OCI-LY3 (cell line): ENCODE results near the gene CLEC16A.

Experiments used
- H2AFZ ChIP-seq: fragments of 200-600, 300-600 bp; shearing (Covaris generic); 2 replicates; pipeline ENCODE4 v1.6.0; 2014; ENCODE audit warnings: antibody characterized with exemption, low read depth, low read length
- H3K27ac ChIP-seq: fragments of 200-600, 300-600 bp; sonication (generic); 2 replicates; pipeline ENCODE4 v1.5.1; 2014; ENCODE audit warnings: mild to moderate bottlenecking, low read length, moderate library complexity, mixed read lengths
- H3K27me3 ChIP-seq: fragments of 200-600, 300-600 bp; sonication (generic); 2 replicates; pipeline ENCODE4 v1.6.1; 2014; ENCODE audit warnings: low read depth, low read length, mixed read lengths
- H3K36me3 ChIP-seq: fragments of 200-600, 300-600 bp; sonication (generic); replicated peaks from 2 replicates; pipeline ENCODE3; 2014; ENCODE audit warnings: low read depth, low read length, mixed read lengths
- H3K4me1 ChIP-seq: fragments of 300-600, 200-600 bp; sonication (generic); 2 replicates; pipeline ENCODE4 v1.6.1; 2014; ENCODE audit warnings: low read length, mixed read lengths
- H3K4me2 ChIP-seq: fragments of 200-600, 300-600 bp; sonication (generic); 2 replicates; pipeline ENCODE4 v1.6.1; 2014; ENCODE audit warnings: low read length, mixed read lengths
- H3K4me3 ChIP-seq: fragments of 300-600, 200-600 bp; sonication (generic); 2 replicates; pipeline ENCODE4 v1.5.1; 2014; ENCODE audit warnings: antibody characterized with exemption, mild to moderate bottlenecking, low read length, moderate library complexity
- H3K79me2 ChIP-seq: fragments of 300-600, 200-600 bp; shearing (Covaris generic); 2 replicates; pipeline ENCODE4 v1.6.1; 2014; ENCODE audit warnings: mild to moderate bottlenecking, low read length, mixed read lengths
- H3K9ac ChIP-seq: fragments of 300-600, 200-600 bp; shearing (Covaris generic); 2 replicates; pipeline ENCODE4 v1.6.0; 2014; ENCODE audit warnings: mild to moderate bottlenecking, low read length, moderate library complexity
- H3K9me3 ChIP-seq: fragments of 200-600, 300-600 bp; shearing (Covaris generic); 2 replicates; pipeline ENCODE4 v1.6.1; 2014; ENCODE audit warnings: low read length, mixed read lengths; ENCODE audit not compliant: insufficient read depth
- H4K20me1 ChIP-seq: fragments of 200-600, 300-600 bp; sonication (generic); 2 replicates; pipeline ENCODE4 v1.6.1; 2016; ENCODE audit warnings: low read length, mixed read lengths; ENCODE audit not compliant: insufficient read depth
- EZH2phosphoT487 ChIP-seq: fragments of 200-600 bp; shearing (Covaris generic); IDR thresholded peaks from 2 replicates; pipeline ENCODE4 v1.6.1; 2018; ENCODE audit warnings: antibody characterized with exemption, mixed run types, low read depth
- TF ChIP-seq, protein P1 (sequence below): fragments of 200-600, 300-600 bp; sonication (generic); IDR thresholded peaks from 2 replicates; pipeline ENCODE4 v1.5.1; 2014; ENCODE audit warnings: antibody characterized with exemption, low read length, low read depth

The CLEC16A gene

DNA sequence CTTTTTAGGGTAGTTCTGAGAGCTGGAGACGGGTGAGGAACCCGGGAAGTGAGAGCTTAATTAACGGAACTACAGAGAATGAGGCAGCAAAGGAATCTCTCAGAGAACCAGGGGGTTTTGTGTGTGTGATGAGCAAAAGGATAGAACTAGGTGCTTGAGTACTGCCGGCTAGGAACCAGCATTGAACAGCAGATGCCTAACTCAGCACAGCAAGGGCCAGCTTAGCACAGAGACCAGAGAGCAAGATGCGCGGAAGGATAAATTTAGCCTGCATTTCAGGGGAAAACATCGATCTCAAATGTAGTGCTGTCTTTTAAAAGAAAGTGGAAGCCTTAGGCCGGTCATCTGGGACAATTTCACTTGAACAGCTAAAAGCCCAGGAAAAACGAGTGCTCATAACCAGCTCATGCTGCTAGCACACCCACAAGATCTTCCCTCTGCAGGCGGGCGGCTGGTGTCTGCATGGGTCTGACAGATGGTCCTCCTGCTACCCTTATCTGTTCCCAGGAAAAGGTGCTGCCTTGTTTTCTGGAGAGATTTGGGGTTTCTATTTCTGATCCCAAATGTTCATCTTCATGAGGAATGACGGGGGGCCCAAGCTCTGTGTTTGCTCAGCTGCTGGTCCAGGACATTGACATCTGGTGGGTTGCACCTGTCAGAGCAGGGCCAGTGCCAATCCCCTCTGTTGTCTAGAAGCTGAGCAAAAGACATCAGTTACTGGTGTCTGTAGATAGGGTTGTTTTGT lies 207.7 kb downstream of the CLEC16A start:
- H3K9me3 ChIP-seq, result no peaks in the 10 kb centered on the region
- H3K4me2 ChIP-seq, result no peak overlapping the region
- H3K9ac ChIP-seq, result no peak overlapping the region
- TF ChIP-seq, protein P1, sequence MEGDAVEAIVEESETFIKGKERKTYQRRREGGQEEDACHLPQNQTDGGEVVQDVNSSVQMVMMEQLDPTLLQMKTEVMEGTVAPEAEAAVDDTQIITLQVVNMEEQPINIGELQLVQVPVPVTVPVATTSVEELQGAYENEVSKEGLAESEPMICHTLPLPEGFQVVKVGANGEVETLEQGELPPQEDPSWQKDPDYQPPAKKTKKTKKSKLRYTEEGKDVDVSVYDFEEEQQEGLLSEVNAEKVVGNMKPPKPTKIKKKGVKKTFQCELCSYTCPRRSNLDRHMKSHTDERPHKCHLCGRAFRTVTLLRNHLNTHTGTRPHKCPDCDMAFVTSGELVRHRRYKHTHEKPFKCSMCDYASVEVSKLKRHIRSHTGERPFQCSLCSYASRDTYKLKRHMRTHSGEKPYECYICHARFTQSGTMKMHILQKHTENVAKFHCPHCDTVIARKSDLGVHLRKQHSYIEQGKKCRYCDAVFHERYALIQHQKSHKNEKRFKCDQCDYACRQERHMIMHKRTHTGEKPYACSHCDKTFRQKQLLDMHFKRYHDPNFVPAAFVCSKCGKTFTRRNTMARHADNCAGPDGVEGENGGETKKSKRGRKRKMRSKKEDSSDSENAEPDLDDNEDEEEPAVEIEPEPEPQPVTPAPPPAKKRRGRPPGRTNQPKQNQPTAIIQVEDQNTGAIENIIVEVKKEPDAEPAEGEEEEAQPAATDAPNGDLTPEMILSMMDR, result no peak
- TF ChIP-seq EZH2phosphoT487, result no peak
- peaks cover 7% of the 10 kb centered on the region for H3K36me3 ChIP-seq
- no peak overlapping the region for H3K27ac ChIP-seq
- peaks cover 24% of the 10 kb centered on the region for H3K4me1 ChIP-seq
- no peaks in the 10 kb centered on the region for H4K20me1 ChIP-seq
- no peaks in the 10 kb centered on the region for H3K79me2 ChIP-seq
- H2AFZ ChIP-seq, result no peak overlapping the region
- no peak overlapping the region for H3K4me3 ChIP-seq
- no peaks in the 10 kb centered on the region for H3K27me3 ChIP-seq

DNA sequence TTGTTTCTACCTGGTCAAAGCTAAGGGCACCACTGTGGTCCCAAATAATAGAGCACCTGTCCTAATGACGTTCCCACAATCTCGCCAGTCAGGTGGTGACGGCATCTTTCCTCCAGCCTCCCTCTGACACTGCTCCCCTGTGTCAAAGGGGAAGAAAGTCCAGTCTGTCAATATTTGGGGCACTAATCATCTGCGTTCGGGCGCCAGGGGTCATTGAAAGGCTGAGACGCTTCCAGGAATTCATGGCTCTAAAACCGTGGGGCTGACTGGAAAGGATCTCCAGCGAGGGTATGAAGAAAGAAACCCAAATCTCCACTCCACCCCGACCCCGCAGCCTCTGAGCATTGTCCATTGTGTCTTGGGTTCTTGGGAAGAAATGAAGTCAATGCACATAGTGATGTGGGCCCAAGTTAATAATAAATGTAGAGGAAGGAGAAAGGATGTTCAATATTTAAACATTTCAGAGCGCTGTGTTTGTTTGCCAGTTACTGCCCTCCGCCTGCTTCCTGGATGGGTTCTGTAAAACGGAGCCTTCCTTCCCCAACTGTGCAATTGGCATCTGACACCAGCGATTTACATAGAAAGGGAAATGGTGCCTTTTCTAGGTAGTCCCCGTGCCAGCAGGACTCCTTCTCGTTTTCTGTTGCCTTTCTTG lies 208.4 kb downstream of the CLEC16A start:
- H3K4me2 ChIP-seq, result peak overlapping the region; percentile 45
- no peaks in the 10 kb centered on the region for H3K79me2 ChIP-seq
- no peaks in the 10 kb centered on the region for H4K20me1 ChIP-seq
- no peaks in the 10 kb centered on the region for H3K27me3 ChIP-seq
- H2AFZ ChIP-seq, result no peak overlapping the region
- no peak overlapping the region for H3K9ac ChIP-seq
- TF ChIP-seq, protein P1, result no peak
- no peak for TF ChIP-seq EZH2phosphoT487
- H3K36me3 ChIP-seq, result peaks cover 7% of the 10 kb centered on the region
- H3K4me1 ChIP-seq, result peaks cover 29% of the 10 kb centered on the region
- no peaks in the 10 kb centered on the region for H3K9me3 ChIP-seq
- H3K4me3 ChIP-seq, result peak overlapping the region; percentile 3; the same call in 1 of the 2 replicates
- no peak overlapping the region for H3K27ac ChIP-seq

DNA sequence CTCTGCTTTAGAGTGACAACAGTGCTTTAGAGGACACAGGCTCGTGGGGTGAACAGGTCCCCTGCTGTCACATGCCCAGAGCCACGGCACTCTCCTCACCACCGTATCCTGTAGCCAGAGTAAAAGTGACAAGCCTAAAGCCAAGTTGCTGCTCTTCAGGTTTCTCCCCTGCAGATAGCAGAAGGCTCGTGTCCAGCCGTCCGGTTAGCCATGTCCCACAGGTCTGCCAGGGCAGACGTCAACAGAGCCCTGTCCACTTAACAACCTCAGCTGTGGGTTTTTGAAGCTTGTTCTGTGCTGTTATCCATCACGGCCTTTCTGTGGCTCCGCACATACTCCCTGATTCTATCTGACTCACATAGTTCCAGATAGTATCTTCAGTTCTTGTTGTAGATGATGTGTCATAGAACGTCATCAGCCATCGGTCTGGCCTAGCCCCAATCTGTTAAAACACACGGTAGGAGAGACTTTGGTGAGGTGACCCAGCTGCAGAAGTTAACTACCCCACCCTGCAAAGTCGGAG lies 211.0 kb downstream of the CLEC16A start:
- Histone ChIP-seq H4K20me1 (no peaks in the 10 kb centered on the region), H3K4me2 (no peak overlapping the region), H3K27me3 (no peaks in the 10 kb centered on the region), H3K79me2 (no peaks in the 10 kb centered on the region), H3K4me3 (no peak overlapping the region), H3K9me3 (no peaks in the 10 kb centered on the region), H2AFZ (no peak overlapping the region), H3K4me1 (peaks cover 29% of the 10 kb centered on the region), H3K9ac (no peak overlapping the region), H3K36me3 (peaks cover 5% of the 10 kb centered on the region), H3K27ac (no peak overlapping the region)
- TF ChIP-seq, protein P1, result no peak
- TF ChIP-seq EZH2phosphoT487, result no peak

DNA sequence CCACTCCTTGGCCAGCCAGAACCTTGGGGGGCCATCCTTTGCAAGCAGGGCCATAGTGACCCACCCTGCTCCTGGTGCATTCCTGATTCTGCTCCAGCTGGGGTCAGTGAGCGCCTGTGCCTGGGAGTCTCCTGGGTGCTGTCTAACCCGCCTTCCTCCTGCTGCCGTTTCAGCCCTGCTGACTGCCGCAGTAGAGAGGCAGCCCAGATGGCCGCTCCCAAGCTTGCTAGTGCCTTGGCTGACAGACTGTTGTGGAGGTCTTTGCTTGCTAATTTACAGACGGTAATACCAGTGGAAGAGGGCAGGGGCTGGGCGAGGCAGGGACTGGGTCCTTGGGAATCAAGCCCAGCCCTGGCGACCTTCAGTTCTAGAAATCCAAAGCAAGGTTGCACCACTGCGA lies 212.0 kb downstream of the CLEC16A start:
- TF ChIP-seq, protein P1, result no peak
- TF ChIP-seq EZH2phosphoT487, result no peak
- Histone ChIP-seq H3K79me2 (no peaks in the 10 kb centered on the region), H3K4me2 (no peak overlapping the region), H3K27ac (no peak overlapping the region), H3K9me3 (no peaks in the 10 kb centered on the region), H3K36me3 (peaks cover 6% of the 10 kb centered on the region), H4K20me1 (no peaks in the 10 kb centered on the region), H3K4me3 (no peak overlapping the region), H3K27me3 (no peaks in the 10 kb centered on the region), H3K9ac (no peak overlapping the region), H2AFZ (no peak overlapping the region), H3K4me1 (peaks cover 29% of the 10 kb centered on the region)
